Measurements from ENCODE around the gene HOXD4. TPM values are rescaled to one million over a fixed set of nuclear protein-coding genes. Genes with fewer than 3 reads are reported as not detected.

HOXD4 gene
- total RNA-seq, 6 donors from 2014 or later = 0.79 to 0.81 TPM; not detected in 4

DNA sequence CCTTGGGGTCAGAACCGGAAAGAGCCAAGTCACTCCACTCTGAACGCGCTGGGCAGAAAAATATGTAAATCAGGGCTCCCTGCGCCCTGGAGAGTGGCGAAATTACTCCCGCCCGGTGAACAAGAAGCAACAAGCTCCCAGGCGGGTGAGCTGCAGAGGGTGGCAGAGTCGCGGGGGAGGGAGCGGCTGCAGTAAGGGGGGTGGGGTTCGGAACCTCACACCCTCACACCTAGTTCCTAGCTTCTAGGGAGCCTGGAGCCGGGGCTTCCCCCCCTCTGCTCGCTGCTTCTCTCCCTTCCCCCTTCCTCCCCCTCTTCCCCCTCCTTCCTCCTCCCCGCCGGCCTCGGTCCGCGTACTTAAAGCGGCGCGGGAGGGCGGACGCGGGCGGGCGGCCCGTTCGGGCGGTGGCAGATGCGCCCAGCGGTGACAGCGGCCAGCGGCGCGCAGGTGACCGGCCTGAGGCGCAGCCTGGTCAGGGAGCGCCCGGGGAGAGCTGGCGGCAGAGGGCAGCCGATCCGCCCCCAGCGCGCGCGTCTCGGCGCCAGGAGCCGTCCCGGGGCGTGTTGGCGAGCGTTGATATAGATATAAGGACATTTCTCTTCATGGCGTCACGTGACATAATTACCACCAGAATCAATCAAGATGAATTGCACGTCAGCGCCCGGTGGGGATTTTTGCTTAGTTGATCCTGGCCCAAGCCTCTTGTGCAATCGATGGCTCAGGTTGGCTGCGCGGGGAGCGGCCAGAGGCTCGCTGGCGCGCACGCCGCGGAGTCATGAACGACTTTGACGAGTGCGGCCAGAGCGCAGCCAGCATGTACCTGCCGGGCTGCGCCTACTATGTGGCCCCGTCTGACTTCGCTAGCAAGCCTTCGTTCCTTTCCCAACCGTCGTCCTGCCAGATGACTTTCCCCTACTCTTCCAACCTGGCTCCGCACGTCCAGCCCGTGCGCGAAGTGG lies 44.5 kb upstream of the HOXD4 start, which contains the start of gene HOXD11:
HOXD11 (plus strand) TSS at position 700 of the 959 bp plus-strand sequence; CDS start at position 776, 76 bp downstream.
- peaks cover 2 to 90% (median 62%) of the 10 kb centered on the region in 4 donors for H3K27me3 ChIP-seq
- ATAC-seq (ENCODE audit: low FRiP score in 2 of 2) (peak in 1 of 2 donors; percentile 37), DNase-seq (peak in 1 of 2 donors; percentile 84)
- H3K4me3 ChIP-seq = peak within 1 kb of the TSS in 3 of 4 donors; percentile 14 to 26 (median 23)
- H3K4me1 ChIP-seq = peaks cover 15 to 39% (median 31%) of the 10 kb centered on the region in 4 donors
- no peaks in the 10 kb centered on the region for H3K36me3 ChIP-seq
- H3K9me3 ChIP-seq = no peaks in the 10 kb centered on the region
- no peak within 1 kb of the TSS for H3K27ac ChIP-seq
- TF ChIP-seq CTCF (IDR thresholded peaks at IDR 0.05) = no peak
- TF ChIP-seq EP300 (IDR thresholded peaks at IDR 0.05) = no peak
- no peak for TF ChIP-seq POLR2A (IDR thresholded peaks at IDR 0.05)
- no peak for TF ChIP-seq POLR2AphosphoS5 (IDR thresholded peaks at IDR 0.05)
- WGBS, 2 donors = 4 to 7% methylated on average over 14 to 56 of the region's 85 CpGs

DNA sequence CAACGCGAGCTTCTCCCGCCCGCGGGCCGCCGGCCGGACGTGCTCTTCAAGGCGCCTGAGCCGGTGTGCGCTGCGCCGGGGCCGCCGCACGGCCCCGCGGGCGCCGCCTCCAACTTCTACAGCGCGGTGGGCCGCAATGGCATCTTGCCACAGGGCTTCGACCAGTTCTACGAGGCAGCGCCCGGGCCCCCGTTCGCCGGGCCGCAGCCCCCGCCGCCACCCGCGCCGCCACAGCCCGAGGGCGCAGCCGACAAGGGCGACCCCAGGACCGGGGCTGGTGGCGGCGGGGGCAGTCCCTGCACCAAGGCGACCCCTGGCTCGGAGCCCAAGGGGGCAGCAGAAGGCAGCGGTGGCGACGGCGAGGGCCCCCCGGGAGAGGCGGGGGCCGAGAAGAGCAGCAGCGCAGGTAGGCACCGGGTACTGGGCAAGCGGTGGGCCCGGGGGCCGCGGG lies 43.6 kb upstream of the HOXD4 start:
- no peak for TF ChIP-seq POLR2AphosphoS5 (IDR thresholded peaks at IDR 0.05)
- no peak for TF ChIP-seq POLR2A (IDR thresholded peaks at IDR 0.05)
- TF ChIP-seq EP300 (IDR thresholded peaks at IDR 0.05) = no peak
- TF ChIP-seq CTCF (IDR thresholded peaks at IDR 0.05) = no peak
- H3K27me3 ChIP-seq = peaks cover 2 to 90% (median 65%) of the 10 kb centered on the region in 4 donors
- no peak for ATAC-seq (ENCODE audit: low FRiP score in 2 of 2)

DNA sequence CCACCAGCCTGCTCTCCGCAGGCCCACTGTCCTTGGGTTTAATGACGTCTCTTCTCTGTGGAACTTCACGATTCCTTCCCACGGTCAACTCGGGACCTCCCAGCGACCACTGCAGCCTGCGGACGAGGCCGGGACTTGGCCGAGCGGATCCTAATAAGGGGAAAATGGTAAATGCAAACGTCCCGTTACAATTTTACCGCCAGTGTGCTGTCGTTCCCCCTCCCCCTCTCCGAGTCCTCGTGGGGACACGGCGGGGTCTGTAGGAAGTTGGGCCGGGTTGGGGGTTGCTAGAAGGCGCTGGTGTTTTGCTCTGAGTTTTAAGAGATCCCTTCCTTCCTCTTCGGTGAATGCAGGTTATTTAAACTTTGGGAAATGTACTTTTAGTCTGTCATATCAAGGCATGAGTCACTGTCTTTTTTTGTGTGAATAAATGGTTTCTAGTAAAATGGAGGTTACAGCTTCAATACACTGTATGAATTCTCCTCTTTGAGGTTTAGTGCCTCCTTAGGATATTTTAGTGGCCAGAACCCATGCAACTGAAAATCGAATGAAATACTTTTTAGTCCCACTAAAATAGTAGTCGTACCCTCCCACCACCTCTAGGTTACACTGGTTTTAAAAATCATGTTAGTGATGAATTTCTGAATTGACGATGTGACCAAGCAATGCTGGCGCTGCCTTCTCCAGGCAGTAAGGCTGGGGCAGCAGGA lies 42.0 kb upstream of the HOXD4 start:
- WGBS, 2 donors = 8 to 9% methylated on average over 25 to 26 of the region's 26 CpGs
- ATAC-seq (ENCODE audit: low FRiP score in 2 of 2) = no peak
- H3K27ac ChIP-seq = no peak overlapping the region
- H3K36me3 ChIP-seq = no peaks in the 10 kb centered on the region
- TF ChIP-seq CTCF (IDR thresholded peaks at IDR 0.05) (no peak), EP300 (IDR thresholded peaks at IDR 0.05) (no peak), POLR2A (IDR thresholded peaks at IDR 0.05) (no peak), POLR2AphosphoS5 (IDR thresholded peaks at IDR 0.05) (no peak)
- peaks cover 2 to 93% (median 63%) of the 10 kb centered on the region in 4 donors for H3K27me3 ChIP-seq
- no peaks in the 10 kb centered on the region for H3K9me3 ChIP-seq
- DNase-seq = peak in 1 of 2 donors; percentile 44
- H3K4me3 ChIP-seq = no peak overlapping the region
- H3K4me1 ChIP-seq = peaks cover 14 to 34% (median 26%) of the 10 kb centered on the region in 4 donors

More for the DNA sequence above, 43.6 kb upstream of the HOXD4 start:
- Histone ChIP-seq H3K4me1 (peaks cover 15 to 39% (median 31%) of the 10 kb centered on the region in 4 donors), H3K4me3 (no peak overlapping the region), H3K27ac (no peak overlapping the region), H3K9me3 (no peaks in the 10 kb centered on the region), H3K36me3 (no peaks in the 10 kb centered on the region)
- 3% methylated on average over 18 of the region's 59 CpGs; no CpG with 5 or more reads in 1 of the 2 donors for WGBS, 2 donors
- DNase-seq = peak in 1 of 2 donors; percentile 81

GRCh38 chr2:176109946-176110345 lies 41.4 kb upstream of the HOXD4 start:
- H3K9me3 ChIP-seq = no peaks in the 10 kb centered on the region
- H3K27me3 ChIP-seq = peaks cover 2 to 93% (median 60%) of the 10 kb centered on the region in 4 donors
- TF ChIP-seq POLR2A (IDR thresholded peaks at IDR 0.05) = no peak
- no peak for TF ChIP-seq CTCF (IDR thresholded peaks at IDR 0.05)
- no peak for TF ChIP-seq POLR2AphosphoS5 (IDR thresholded peaks at IDR 0.05)
- TF ChIP-seq EP300 (IDR thresholded peaks at IDR 0.05) = no peak
- H3K36me3 ChIP-seq = no peaks in the 10 kb centered on the region
- no peak for DNase-seq
- ATAC-seq (ENCODE audit: low FRiP score in 2 of 2) = no peak
- 10 to 12% methylated on average over 4 of the region's 4 CpGs for WGBS, 2 donors
- H3K27ac ChIP-seq = no peak overlapping the region
- H3K4me3 ChIP-seq = no peak overlapping the region
- H3K4me1 ChIP-seq = peaks cover 10 to 28% (median 22%) of the 10 kb centered on the region in 4 donors
